GM12873 (cell line): ENCODE results near the gene RBM44.

Experiments
- TF ChIP-seq, protein P1 (sequence below): IDR thresholded peaks from 2 replicates; pipeline ENCODE4 v1.5.1; 2012; ENCODE audit warnings: low read depth, mild to moderate bottlenecking, moderate library complexity, low read length, control low read depth; ENCODE audit not compliant: insufficient read depth; ENCODE audit errors: missing control alignments

The RBM44 gene

DNA sequence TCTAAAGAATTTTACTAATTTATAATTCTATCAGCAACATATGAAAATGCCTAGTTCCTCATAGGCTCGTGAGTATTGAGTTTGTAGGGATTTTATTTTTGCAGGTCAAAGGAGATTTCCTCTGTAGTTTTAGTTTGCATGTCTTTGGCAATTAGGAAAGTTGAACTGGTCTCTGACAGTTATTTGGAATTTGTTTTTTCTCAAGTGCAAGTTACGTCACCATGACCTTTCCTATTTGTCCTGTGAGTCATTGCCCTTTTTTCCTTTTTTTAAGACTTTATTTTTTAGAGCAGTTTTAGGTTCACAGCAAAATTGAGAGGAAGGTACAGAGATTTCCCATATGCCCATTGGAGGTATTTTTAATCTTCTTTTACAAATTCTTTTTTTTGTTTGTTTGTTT lies 89.8 kb downstream of the RBM44 start:
- TF ChIP-seq, protein P1, sequence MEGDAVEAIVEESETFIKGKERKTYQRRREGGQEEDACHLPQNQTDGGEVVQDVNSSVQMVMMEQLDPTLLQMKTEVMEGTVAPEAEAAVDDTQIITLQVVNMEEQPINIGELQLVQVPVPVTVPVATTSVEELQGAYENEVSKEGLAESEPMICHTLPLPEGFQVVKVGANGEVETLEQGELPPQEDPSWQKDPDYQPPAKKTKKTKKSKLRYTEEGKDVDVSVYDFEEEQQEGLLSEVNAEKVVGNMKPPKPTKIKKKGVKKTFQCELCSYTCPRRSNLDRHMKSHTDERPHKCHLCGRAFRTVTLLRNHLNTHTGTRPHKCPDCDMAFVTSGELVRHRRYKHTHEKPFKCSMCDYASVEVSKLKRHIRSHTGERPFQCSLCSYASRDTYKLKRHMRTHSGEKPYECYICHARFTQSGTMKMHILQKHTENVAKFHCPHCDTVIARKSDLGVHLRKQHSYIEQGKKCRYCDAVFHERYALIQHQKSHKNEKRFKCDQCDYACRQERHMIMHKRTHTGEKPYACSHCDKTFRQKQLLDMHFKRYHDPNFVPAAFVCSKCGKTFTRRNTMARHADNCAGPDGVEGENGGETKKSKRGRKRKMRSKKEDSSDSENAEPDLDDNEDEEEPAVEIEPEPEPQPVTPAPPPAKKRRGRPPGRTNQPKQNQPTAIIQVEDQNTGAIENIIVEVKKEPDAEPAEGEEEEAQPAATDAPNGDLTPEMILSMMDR, result no peak

DNA sequence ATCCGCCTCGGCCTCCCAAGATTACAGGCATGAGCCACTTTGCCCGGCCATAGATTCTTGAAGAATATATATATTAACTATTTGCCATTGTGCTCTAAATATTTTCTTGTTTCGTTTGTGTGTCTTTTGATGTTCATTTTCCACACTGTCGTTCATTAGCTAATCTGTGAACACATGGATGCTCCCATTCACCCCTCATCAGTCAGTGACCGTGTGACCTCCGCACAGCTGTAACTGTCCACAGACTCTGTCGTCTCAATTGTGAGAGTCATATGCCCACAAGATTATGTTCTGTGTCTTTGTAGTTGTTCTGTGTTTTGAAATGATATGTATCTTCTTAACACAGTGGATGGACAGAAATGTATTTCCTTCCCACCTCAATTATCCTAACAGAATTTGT lies 90.4 kb downstream of the RBM44 start:
- TF ChIP-seq, protein P1, result no peak

DNA sequence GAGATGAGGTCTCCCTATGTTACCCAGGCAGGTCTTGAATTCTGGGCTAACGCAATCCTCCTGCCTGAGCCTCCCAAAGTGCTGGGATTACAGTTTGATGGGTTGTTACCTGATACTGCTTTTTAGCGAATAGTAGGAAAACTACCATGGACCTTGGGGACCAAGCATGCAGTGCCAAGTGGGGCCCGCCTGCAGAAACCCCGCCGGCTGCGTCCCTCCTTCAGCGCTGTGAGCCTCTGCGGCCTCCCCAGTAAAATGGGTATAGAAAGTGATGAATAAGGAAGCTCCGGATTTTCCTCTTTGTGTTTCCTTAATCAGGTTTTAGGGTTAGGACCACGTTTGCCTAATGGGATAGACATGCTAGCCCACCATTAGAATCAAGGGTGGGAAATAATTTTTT lies 91.2 kb downstream of the RBM44 start:
- TF ChIP-seq, protein P1, result no peak
